NCI-H187 (cell line): ENCODE results near the gene KRTAP19-3.
"Not testable (repeated sequence)": the region's sequence is repeated elsewhere in the genome, so short reads cannot be mapped to it uniquely, and the experiment has no call there.

Source experiments
- DNase-seq, 2 experiments: peaks; one replicate each; lab custom pipeline; 2025; lab: John Stamatoyannopoulos, UW

KRTAP19-3 gene

DNA sequence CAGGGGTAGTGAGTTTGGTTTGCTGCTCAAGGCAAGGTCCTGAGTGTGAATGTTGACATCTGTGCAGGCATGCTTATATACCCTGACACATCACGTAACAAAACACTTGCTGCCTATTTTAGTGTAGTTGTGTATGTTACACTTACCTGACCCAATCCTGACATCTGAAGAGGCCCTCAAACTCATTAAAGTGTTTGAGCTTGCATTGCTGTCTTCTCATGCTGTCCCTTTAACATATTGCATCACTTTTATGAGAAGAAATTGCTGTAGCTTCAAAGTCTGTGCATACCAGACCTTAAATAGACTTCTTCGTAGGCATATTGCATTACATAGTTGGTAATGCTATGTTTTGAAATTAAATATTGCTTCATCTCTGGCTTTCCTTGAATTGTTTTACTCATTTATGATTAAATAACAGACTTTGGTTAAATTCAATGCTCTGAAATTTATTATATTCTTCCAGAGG is at the start of gene KRTAP19-3:
Gene KRTAP19-3, minus strand, starts transcription at position 51 of the 466 bp plus-strand sequence. CDS start 56 bp downstream, outside the sequence.
- DNase-seq = no peak

DNA sequence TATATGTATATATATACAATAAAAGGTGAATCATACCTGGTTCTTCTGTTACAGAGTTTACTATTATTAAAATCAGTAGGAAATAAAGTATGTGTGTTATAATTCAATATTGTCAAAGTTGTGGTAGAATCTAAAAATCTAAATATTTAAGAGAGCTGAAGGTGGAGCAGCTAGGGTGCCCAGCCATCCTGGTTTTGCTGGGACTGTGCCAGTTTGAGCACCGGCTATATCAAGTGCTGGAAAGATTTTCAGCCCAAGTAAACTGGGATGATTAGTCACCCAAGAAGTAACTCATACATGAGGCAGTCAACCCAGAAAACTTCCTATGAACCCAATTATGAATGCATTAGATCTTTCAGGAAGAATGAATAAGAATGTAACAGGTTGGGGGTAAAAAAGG is 27.1 kb upstream of the KRTAP19-3 start:
- no peak for DNase-seq

DNA sequence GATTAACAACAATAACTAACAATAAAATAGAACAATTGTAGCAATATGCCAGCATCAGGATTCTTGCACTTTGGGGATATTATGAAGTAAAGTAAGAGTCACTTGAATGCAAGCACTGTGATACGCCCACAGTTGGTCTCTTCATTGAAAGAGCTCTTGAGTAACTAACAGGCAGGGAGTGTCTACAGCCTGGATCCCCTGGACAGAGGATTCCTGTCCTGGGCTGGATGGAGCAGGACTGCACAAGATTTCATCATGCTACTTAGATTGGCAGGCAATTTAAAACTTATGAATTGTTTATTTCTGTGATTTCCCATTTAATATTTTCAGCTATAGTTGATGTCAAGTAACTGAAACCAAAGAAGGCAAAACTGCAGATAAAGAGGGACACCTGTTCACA is 23.9 kb upstream of the KRTAP19-3 start:
- DNase-seq = no peak

DNA sequence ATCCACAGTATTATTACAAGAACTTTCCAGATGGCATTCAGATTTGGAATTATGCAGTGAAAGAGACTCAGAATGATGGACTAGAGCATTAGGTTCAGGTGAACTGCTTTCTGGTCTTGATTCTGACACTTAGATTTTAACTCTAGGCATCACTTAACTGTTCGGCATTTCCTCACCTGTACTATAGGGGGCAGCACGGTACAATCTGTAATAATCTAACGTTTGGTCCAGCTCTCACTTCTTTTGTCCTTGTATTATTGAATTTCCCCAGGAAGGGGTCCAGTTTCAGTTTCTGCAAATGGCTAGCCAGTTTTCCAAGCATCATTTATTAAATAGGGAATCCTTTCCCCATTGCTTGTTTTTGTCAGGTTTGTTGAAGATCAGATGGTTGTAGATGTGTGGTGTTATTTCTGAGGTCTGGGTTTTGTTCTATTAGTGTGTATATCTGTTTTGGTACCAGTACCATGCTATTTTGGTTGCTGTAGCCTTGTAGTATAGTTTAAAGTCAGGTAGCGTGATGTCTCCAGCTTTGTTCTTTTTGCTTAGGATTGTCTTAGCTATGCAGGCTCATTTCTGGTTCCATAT is 13.9 kb upstream of the KRTAP19-3 start:
- not testable (repeated sequence) for DNase-seq

DNA sequence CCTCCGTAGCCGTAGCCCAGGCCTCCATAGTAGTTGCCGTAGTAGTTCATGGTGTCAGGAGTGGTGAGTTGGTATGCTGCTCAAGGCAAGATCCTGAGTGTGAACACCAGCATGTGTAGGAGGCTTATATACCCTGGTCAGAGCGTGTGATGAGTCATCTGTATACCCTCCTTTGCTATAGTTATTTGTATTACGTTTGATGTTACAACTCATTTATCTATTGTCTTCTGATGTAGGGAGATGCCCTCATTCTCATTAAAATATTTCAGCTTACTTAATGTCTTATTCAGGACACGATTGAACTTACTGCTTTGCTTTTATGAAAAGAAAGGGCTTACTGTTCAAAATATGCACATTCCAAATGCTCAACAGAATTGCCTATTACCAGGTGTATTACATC is 10.2 kb upstream of the KRTAP19-3 start, which contains the start of gene KRTAP19-5:
Gene KRTAP19-5, minus strand, starts transcription at position 101 of the 400 bp plus-strand sequence. Its CDS starts 51 bp downstream, at position 50.
- no peak for DNase-seq

DNA sequence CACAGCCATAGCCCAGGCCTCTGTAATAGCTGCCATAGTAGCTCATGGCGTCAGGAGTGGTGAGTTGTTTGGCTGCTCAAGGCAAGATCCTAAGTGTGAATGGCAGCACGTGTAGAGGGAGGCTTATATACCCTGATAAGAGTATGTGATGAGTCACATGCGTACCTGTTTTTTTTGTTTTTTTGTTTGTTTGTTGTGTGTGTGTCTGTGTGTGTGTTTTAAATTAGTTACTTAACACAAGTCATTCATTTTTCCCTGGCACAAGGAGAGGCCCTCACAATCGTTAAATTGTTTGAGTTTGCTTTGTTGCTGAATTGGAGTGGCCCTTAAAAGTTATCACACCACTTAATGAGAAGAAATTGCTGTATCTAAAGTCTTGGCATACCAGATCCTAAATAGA is 5.3 kb upstream of the KRTAP19-3 start, which contains the start of gene KRTAP19-4:
Gene KRTAP19-4, minus strand, starts transcription at position 101 of the 400 bp plus-strand sequence. Its CDS starts 55 bp downstream, at position 46.
- DNase-seq = no peak

DNA sequence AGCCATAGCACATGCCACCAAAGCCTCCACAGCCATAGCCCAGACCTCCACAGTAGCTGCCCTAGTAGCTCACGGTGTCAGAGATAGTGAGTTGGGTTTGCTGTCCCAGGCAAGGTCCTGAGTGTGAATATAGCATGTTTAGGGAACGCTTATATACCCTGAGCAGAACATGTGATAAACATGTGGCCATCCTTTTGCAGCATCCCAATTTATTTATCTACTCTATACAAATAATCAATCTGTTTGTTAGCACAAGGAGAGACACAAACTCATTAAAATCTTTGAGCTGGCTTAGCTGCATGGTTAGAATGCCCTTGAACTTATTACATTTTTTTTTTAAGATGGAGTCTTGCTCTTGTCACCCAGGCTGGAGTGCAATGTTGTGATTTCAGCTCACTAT is 4.5 kb downstream of the KRTAP19-3 start, which contains the start of gene KRTAP19-2:
Gene KRTAP19-2, minus strand, starts transcription at position 101 of the 400 bp plus-strand sequence. Its CDS starts 88 bp downstream, at position 13.
- DNase-seq = no peak

DNA sequence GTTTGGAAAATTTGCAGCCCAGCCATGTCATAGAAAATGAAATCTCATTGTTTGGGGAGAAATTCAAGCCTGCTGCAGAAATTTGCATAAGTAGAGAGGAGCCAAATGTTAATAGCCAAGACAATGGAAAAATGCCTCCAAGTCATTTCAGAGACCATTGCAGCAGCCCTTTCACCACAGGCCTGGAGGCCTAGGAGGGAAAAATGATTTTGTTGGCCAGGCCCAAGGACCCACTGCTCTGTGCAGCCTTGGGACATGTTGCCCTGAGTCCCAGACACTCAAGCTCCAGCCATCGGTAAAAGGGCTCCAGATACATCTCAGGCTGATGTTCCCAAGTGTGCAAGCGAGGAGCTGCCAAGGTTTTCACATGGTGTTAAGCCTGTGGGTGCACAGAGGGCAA is 5.6 kb downstream of the KRTAP19-3 start:
- no peak for DNase-seq

DNA sequence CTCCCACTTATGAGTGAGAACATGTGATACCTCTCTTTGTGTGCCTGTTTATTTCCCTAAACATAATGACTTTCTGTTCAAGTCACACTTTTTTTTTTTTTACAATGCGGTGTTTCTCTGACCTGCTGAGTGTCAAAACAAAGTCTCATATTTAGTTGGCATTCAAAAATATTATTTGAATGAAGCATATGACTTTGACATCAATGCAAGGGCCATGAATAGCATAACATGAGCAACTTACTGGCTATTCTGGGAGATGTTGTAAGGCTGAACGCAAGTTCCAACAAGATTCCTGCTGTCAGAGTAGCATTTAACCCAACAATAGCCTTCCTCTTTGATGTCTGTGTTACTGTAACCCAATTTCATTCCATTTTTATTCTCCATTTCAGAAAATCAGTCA is 9.7 kb downstream of the KRTAP19-3 start:
- DNase-seq = no peak

DNA sequence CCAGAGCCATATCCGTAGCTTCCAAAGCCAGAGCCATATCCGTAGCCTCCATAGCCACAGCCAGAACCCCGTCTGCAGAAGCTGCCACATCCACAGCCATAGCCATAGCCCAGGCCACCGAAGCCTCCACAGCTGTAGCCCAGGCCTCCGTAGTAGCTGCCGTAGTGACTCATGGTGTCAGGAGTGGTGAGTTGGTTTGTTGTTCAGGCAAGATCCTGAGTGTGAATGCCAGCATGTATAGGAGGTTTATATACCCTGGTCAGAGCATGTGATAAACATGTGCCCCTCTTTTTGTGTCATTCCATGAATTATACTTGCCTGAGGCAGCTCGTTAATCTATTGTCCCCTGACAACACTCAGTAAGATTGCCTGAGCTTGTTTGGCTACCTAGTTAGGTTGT is 11.7 kb downstream of the KRTAP19-3 start, which contains the start of gene KRTAP19-1:
Gene KRTAP19-1, minus strand, starts transcription at position 223 of the 400 bp plus-strand sequence. Its CDS starts 50 bp downstream, at position 173.
- no peak for DNase-seq

DNA sequence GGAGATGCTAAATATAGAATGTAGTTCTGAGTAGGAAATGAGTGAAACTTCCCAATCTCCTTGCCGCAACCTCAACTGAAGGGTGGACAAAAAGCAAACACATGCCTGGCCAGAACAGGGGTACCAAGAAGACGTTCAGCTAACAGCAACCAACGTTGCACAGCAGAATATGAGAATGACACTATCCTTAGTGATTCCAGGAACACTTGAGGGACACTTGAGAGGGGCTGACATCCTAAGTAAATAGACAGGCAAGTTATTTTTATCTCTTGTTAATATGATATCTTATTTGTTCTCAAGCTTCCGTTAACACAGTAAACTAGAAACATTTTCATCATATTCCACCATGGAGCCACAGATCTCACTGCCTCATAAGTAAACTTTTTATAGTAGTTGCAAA is 12.6 kb downstream of the KRTAP19-3 start:
- no peak for DNase-seq

DNA sequence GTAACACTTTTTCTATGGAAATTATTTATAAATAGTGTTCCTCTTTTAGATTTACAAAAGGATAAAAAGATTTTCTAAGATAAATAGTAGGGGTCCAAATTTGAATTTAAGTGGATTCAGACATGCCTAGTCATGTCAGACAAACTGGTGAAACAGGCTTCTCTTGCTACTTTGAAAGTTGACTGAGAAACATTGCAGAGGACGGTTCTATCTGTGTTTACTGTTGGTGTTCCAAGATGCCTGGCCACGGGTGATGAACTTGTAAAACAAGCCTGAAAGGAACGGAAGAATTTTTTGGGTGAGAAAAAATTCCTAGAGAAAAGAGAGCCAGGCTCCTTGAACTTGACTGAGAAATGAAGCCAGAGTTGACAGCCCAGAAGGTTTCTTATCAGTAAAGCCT is 13.8 kb downstream of the KRTAP19-3 start:
- DNase-seq = no peak

DNA sequence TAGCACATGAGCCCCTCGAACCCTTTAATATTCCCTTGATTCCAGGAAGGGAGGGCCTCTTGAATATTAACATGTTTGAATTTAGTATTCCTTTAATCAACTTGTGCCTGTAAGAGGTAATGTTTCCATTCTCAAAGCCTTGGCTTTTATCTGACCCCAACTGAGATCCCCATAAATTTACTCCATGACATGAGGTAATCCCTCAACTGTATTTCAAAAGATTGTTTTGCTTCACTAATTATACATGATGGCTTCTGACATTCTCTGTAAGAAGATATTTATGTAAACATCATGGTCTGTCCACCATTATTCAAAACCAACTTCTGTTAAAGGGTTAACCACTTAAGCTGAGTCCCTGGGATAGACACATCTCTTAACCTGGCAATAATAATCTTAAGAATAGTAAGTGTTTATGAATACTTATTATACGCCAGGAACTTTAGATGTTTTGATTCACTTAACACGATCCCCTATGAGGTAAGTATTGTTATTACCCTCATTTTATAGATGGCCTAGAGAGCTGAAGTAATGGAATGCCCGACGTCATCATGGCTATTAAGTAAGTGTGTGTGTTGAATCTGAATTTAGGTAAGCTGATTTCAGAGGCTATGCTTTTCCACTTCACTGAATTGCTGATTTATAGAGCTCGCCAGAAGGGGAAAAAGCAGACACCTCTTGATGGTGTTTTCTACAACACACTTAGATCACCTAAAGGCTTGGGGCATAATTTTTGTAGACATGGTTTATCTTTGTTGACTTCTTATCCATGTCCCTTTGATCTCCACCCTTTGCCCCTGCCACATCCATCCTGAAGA is 22.7 kb downstream of the KRTAP19-3 start:
- no peak for DNase-seq

DNA sequence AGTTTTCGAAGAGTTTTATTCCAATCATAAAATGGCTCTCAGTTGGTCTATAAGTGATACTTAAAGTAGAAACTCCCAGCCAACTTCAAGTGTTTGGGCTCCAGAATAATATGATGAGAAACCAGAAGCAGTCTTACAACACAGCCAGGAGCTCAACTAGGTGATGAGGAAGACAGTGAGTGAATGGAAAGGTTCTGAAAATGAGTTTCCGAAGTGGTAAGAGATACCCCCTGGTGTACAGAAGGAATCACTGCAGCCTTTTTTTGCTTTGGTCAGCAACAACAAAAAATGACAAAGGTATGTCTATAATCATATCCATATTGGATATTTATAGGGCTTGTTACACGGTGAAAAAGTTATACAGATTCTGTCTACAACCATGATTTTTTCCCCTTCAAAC is 28.1 kb downstream of the KRTAP19-3 start:
- no peak for DNase-seq

DNA sequence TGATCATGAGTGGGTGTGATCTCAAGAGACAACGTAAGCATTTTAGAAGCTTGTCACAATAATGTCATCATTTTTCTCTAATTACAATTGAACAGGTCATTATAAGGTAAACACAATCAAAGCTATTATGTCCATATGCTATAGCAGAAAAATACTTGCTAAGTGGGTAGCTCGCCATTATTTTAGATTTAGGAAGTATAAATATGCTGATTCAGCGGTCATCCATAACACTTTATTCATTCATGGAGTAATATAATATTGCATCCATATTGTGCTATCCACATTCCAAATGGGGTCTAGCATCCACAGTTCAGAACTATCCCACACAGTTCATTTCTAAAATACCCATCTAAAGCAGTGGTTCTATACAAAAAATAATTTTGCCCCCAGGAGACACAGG is 43.3 kb downstream of the KRTAP19-3 start:
- no peak for DNase-seq

DNA sequence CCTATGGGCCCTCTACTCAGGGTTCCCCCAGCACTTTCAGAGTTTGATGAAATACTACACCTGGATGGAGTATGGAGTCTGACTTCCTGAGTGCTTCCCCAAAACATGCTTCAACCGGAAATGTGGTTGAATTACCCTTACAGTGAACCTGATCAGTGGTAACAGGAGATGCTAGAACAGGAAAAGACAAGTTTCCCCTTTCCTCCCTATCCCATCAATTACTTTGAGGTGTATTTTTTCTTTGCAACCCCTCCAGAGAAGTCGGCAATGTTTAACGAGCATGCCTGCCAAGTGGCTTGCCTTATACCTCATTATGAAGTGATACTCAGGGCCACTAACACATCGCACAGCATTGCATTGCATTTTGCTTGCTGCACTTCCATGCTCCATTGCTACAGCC is 44.8 kb downstream of the KRTAP19-3 start:
- no peak for DNase-seq

DNA sequence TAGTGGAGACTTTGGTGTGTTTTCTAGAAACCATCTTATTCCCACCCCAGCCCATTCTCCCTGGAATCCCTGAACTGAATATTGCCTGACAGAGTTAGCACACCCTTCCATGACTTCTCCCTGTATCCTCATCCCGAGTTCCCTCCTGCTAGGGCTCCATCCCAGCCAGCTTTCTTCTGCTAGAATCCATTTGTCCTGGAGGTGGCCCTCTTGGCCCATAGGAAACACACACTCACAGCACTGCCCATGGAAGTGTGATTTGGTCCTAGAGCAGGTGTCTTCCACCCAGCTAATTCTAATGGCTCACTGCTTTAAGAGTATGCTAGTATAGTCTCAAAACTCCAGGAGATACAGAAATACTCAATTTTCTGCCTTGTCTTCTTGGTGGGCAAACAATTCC is 47.6 kb downstream of the KRTAP19-3 start:
- DNase-seq = no peak

DNA sequence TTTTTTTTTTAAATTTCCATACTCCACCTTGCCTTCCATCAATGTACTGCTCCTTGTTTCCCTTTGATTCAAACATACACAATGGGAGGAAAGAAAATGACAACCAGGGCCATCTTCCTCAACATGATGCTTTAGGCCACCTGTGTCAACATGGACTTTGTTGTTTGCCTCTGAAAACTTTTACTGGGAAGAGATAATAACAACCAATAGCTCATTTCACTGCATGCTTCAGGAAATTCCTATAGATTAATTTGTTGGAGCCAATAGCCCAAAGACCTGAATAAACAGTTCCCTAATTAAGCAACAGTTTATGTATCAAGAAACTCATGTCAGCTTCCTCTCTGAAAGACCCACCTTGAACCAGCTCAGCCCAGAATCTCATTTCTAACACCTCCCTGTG is 48.6 kb downstream of the KRTAP19-3 start:
- DNase-seq = no peak
